ENCODE data around the gene AGBL5. TPM values are rescaled to one million over a fixed set of nuclear protein-coding genes. Genes with fewer than 3 reads are reported as not detected.
A peak's percentile ranks its signal among the peaks of the same experiment; 100 is the strongest.

The AGBL5 gene
- total and polyA plus RNA-seq, 8 donors: 12.0 to 54.5 (median 50.2) TPM

DNA sequence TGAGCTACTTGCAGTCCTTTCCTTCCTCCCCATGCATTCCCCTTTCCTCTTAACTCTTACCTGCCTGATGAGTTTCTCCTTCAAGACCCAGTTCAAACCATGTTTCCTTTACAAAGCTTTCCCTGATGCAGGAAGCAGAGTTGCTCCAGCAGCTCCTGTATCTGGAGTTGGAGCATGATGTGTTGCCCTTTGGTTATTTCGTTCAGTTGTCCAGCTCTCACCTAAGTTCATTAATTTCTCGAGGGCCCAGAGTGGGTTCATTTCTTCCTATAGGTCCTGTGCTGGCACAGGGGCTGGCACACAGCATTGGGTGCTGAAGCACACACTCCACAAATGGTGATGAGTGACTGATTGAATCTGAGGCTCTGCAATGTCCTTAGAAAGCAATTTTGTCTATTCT lies 41.8 kb upstream of the AGBL5 start:
- Histone ChIP-seq H3K36me3 (no peaks in the 10 kb centered on the region), H3K27ac (no peak overlapping the region), H3K4me3 (no peak overlapping the region), H3K27me3 (no peaks in the 10 kb centered on the region), H3K9me3 (no peaks in the 10 kb centered on the region), H3K4me1 (peaks cover 0 to 8% of the 10 kb centered on the region in 2 donors)
- ATAC-seq (no peak), DNase-seq (no peak)
- intact Hi-C loops (cut with DNase I): loop anchor here in 1 of 2 donors (10.0 kb wide), 1 partner anchor 165 kb away; the partner anchor contains the start of gene DPYSL5
- TF ChIP-seq, protein P1, sequence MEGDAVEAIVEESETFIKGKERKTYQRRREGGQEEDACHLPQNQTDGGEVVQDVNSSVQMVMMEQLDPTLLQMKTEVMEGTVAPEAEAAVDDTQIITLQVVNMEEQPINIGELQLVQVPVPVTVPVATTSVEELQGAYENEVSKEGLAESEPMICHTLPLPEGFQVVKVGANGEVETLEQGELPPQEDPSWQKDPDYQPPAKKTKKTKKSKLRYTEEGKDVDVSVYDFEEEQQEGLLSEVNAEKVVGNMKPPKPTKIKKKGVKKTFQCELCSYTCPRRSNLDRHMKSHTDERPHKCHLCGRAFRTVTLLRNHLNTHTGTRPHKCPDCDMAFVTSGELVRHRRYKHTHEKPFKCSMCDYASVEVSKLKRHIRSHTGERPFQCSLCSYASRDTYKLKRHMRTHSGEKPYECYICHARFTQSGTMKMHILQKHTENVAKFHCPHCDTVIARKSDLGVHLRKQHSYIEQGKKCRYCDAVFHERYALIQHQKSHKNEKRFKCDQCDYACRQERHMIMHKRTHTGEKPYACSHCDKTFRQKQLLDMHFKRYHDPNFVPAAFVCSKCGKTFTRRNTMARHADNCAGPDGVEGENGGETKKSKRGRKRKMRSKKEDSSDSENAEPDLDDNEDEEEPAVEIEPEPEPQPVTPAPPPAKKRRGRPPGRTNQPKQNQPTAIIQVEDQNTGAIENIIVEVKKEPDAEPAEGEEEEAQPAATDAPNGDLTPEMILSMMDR (IDR thresholded peaks at IDR 0.05): no peak

DNA sequence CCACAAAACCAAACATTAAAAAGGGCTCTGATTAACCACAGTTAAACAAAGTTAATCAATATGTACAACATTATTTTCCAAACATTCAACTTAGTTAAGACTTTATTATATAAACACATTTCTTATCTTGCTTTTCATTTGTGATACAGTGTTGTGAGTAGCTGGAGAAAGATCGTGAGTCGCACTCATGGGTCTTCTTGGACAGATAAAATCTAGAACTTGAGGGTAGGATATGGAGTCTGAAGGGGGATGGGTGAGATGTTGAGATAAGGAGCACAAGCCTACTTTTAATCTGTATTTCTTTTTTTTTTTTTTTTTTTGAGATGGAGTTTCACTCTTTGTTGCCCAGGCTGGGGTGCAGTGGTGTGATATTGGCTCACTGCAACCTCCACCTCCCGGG lies 41.3 kb upstream of the AGBL5 start:
- TF ChIP-seq, protein P1 (IDR thresholded peaks at IDR 0.05): no peak

DNA sequence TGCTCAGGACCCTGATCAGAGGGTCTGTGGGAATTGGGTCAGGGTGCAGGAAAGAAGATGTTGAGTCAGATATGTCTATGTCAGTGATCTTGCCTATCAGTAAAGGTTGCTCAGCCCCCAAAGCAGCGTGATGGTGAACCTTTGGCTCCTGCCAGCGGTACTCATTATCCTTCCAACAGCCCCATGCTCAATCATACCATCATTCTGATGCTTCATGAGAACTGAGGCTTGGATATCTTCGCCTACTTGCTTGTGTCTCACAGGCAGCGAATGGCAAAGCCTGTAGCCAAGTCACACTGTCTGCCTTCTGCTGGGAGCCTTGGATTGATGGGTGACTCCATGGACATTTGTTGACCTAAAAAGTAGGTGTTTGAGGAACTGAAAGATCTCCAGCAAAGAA lies 37.7 kb upstream of the AGBL5 start:
- H3K9me3 ChIP-seq: no peaks in the 10 kb centered on the region
- intact Hi-C loops (cut with DNase I): loop anchor here in 1 of 2 donors (10.0 kb wide), 1 partner anchor 169 kb away; the partner anchor contains the start of gene DPYSL5
- H3K36me3 ChIP-seq: no peaks in the 10 kb centered on the region
- peaks cover 0 to 20% of the 10 kb centered on the region in 2 donors for H3K4me1 ChIP-seq
- no peak for ATAC-seq
- TF ChIP-seq, protein P1 (IDR thresholded peaks at IDR 0.05): no peak
- H3K27ac ChIP-seq: no peak overlapping the region
- DNase-seq: no peak
- no peaks in the 10 kb centered on the region for H3K27me3 ChIP-seq
- H3K4me3 ChIP-seq: no peak overlapping the region

More for the DNA sequence above, 41.3 kb upstream of the AGBL5 start:
- Histone ChIP-seq H3K27ac (no peak overlapping the region), H3K4me1 (peaks cover 0 to 8% of the 10 kb centered on the region in 2 donors), H3K36me3 (no peaks in the 10 kb centered on the region), H3K27me3 (no peaks in the 10 kb centered on the region), H3K4me3 (no peak overlapping the region), H3K9me3 (no peaks in the 10 kb centered on the region)
- intact Hi-C loops (cut with DNase I): loop anchor here in 1 of 2 donors (10.0 kb wide), 1 partner anchor 165 kb away; the partner anchor contains the start of gene DPYSL5
- DNase-seq (no peak), ATAC-seq (no peak)

DNA sequence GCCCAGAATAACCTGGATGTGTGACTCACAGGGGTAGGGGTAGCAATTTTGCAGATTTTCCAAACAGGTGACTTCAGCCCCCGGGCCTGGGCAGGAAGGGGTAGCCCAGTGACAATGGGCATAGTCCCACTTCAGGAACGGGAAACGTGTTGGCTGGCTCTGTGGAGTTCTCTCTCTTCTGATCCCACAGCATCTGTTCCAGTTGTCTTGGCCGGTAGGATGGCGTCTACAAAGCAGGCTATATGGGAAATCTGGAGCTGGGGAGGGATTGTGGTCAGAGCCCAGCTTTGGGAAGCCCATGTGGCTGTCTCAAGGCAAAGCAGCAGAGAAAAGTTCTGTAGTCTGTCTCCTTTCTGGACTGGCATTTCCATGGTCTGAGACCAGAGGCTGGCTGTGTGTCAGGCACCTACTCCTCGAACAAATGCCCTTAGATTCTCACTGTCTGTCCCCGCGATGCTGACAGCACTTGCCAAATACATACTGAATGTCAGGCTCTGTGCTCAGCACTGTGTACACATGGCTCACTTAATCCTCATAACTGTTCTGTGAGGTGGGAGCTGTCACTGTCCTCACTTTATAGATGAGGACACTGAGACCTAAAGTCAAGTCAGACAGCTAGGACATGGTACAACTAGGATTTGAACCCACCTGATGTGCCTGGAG lies 36.6 kb upstream of the AGBL5 start:
- no peak for DNase-seq
- TF ChIP-seq, protein P1 (IDR thresholded peaks at IDR 0.05): no peak
- Histone ChIP-seq H3K4me3 (no peak overlapping the region), H3K27ac (peak overlapping the region in 1 of 2 donors; percentile 31), H3K4me1 (peaks cover 0 to 20% of the 10 kb centered on the region in 2 donors), H3K36me3 (no peaks in the 10 kb centered on the region), H3K27me3 (no peaks in the 10 kb centered on the region), H3K9me3 (no peaks in the 10 kb centered on the region)
- intact Hi-C loops (cut with DNase I): loop anchor here in 1 of 2 donors (5.0 to 10.0 kb wide), 2 partner anchors 48 to 170 kb away; partner anchors contain the start of gene DPYSL5
- no peak for ATAC-seq

DNA sequence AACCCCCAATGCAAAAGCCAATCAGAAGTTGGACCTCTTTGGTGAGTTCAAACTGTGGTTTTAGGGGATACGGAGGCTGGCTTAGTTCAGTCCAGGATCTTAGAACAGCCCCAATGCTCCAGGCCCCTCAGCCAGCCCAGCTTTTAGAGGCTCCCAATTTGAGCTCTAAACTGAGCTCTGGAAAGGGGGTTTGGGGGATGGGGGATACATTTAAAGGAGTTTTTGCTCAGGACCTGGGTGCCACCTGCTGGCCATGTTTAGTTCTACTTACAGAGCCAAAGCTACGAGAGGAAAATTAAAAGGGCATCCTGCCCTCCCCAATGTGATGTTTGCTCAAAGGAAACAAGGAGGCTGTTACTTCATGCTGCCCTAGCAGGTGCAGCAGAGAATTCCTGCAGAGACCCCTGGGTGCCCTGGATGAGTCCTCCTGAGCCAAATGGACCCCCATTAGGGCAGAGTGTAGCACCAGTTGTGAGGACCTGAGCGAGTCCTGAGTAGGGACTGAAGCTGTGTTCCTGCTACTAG lies 34.6 kb upstream of the AGBL5 start:
- ATAC-seq: peak; percentile 69
- DNase-seq: peak in 1 of 4 donors; percentile 52

More for the DNA sequence above, 34.6 kb upstream of the AGBL5 start:
- Histone ChIP-seq H3K36me3 (no peaks in the 10 kb centered on the region), H3K4me1 (peaks cover 7 to 12% of the 10 kb centered on the region in 2 donors), H3K27ac (peak overlapping the region in 1 of 2 donors; percentile 19), H3K9me3 (no peaks in the 10 kb centered on the region), H3K4me3 (no peak overlapping the region), H3K27me3 (no peaks in the 10 kb centered on the region)
- intact Hi-C loops (cut with DNase I): loop anchor here in 1 of 2 donors (5.0 to 10.0 kb wide), 2 partner anchors 50 to 172 kb away; partner anchors contain the start of gene DPYSL5
- TF ChIP-seq, protein P1 (IDR thresholded peaks at IDR 0.05): peak; percentile 59 to 61
